ENCODE data around the gene NEURL2. TPM values are rescaled to one million over a fixed set of nuclear protein-coding genes. Genes with fewer than 3 reads are reported as not detected.
"Not testable (repeated sequence)": the region's sequence is repeated elsewhere in the genome, so short reads cannot be mapped to it uniquely, and the experiment has no call there.

Gene NEURL2
- total RNA-seq, 1 experiment from 2014 or later, result 3.3 TPM

DNA sequence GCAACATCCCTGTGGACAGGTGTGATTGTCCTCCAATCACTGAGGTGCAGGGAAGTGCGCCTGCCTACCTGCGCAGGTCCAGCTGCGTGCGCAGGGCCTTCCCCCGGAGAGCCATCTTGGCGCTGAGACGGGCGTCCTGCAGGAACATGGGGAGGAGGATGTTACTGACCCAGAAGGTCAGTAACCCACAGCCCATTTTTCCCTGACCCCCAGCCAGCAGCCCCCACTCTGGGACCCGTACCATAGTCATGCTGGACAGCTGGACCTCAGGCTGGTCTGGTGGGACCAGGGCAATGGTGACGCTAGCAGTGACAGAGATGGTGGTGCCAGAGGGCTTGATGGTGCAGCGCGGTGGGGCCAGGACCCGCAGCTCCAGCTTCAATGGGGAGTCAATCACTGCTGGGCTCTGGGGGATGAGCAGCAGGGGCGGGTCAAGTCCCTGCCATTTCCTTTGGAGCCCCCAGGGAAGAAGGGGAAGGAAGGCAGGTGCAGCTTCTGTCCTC is 11.2 kb upstream of the NEURL2 start:
- no peak for TF ChIP-seq CTCF (conservative IDR thresholded peaks at IDR 0.05; ENCODE audit: low read depth, low read length)
- Histone ChIP-seq H3K27ac (ENCODE audit: low read depth, low read length, poor library complexity, severe bottlenecking) (no peak overlapping the region), H3K9me3 (ENCODE audit: low read depth, low read length, poor library complexity, severe bottlenecking) (no peaks in the 10 kb centered on the region), H3K4me3 (ENCODE audit: low read depth, low read length, poor library complexity, severe bottlenecking) (no peak overlapping the region), H3K36me3 (ENCODE audit: insufficient read depth, low read length, poor library complexity, severe bottlenecking) (peaks cover 51% of the 10 kb centered on the region), H3K27me3 (replicated peaks; ENCODE audit: insufficient read depth, low read depth, low read length, poor library complexity) (no peaks in the 10 kb centered on the region), H3K4me1 (ENCODE audit: insufficient read depth, low read length, poor library complexity, severe bottlenecking) (no peaks in the 10 kb centered on the region)
- no peak for DNase-seq (ENCODE audit: low spot score)
- no TSS peak for BruUV-seq (replicated peaks)
- ChIA-PET CTCF (no interaction called here), POLR2A (ENCODE audit: low non-redundant PET) (no interaction called here)
- intact Hi-C loops (cut with micrococcal nuclease; ENCODE audit: unreplicated experiment), result no loop called here

GRCh38 chr20:45901332-45901731 is 10.3 kb upstream of the NEURL2 start:
- POLR2A ChIA-PET (ENCODE audit: low non-redundant PET); DNase-seq (ENCODE audit: low spot score); H3K9me3 ChIP-seq (ENCODE audit: low read depth, low read length, poor library complexity, severe bottlenecking); BruUV-seq (replicated peaks); H3K27ac ChIP-seq (ENCODE audit: low read depth, low read length, poor library complexity, severe bottlenecking); CTCF ChIA-PET; intact Hi-C loops (cut with micrococcal nuclease; ENCODE audit: unreplicated experiment); H3K27me3 ChIP-seq (replicated peaks; ENCODE audit: insufficient read depth, low read depth, low read length, poor library complexity); H3K4me3 ChIP-seq (ENCODE audit: low read depth, low read length, poor library complexity, severe bottlenecking); H3K4me1 ChIP-seq (ENCODE audit: insufficient read depth, low read length, poor library complexity, severe bottlenecking): not testable (repeated sequence)
- peaks cover 57% of the 10 kb centered on the region for H3K36me3 ChIP-seq (ENCODE audit: insufficient read depth, low read length, poor library complexity, severe bottlenecking)

DNA sequence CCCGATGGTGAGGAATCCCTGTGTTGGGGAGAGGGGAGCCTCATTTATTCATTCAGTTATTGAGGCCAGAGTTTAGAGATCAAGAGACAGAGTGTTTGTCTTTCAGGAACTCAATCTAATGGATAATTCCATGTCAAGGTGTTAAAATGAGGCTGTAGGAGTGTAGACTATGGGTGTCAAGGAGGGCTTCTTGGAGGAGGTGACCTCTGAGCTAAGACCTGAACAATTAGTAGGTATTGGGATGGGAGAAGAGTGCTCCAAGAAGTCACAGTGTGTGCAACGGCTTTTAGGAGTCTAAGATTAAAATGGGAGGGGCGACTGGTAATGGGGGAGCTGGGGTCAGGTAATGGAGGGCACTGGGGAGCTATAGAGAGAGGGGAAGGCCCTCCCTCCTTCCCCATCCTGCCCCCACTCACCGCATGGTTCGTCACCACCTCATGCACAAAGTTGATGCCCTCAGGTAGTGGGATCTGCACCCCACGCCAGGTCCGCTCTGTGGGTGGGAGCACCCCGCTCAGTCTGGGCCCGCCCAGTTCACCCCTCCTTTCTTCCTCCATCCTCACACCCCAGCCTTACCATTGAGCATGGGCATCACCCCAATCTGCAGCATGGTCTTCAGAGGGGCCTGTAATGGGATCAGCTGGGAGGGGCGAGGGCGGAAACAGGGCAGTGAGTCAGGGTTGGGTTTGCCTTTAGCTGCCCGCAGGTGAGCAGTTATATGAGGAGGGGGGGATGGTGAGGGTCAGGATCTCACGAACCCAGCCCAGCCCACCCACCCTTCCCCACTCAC is 8.2 kb upstream of the NEURL2 start:
- Histone ChIP-seq H3K4me3 (ENCODE audit: low read depth, low read length, poor library complexity, severe bottlenecking) (no peak overlapping the region), H3K4me1 (ENCODE audit: insufficient read depth, low read length, poor library complexity, severe bottlenecking) (no peaks in the 10 kb centered on the region), H3K9me3 (ENCODE audit: low read depth, low read length, poor library complexity, severe bottlenecking) (no peaks in the 10 kb centered on the region), H3K27me3 (replicated peaks; ENCODE audit: insufficient read depth, low read depth, low read length, poor library complexity) (no peaks in the 10 kb centered on the region), H3K36me3 (ENCODE audit: insufficient read depth, low read length, poor library complexity, severe bottlenecking) (peaks cover 42% of the 10 kb centered on the region), H3K27ac (ENCODE audit: low read depth, low read length, poor library complexity, severe bottlenecking) (no peak overlapping the region)
- TF ChIP-seq EZH2 (IDR thresholded peaks at IDR 0.05; ENCODE audit: borderline replicate concordance, low read depth, low read length, poor library complexity, severe bottlenecking), result no peak
- no peak for TF ChIP-seq CTCF (conservative IDR thresholded peaks at IDR 0.05; ENCODE audit: low read depth, low read length)
- ChIA-PET POLR2A (ENCODE audit: low non-redundant PET) (no interaction called here), CTCF (no interaction called here)
- intact Hi-C loops (cut with micrococcal nuclease; ENCODE audit: unreplicated experiment), result loop anchor here (10.0 kb wide), 1 partner anchor 66 kb away; no protein-coding TSS in a partner anchor
- no peak for DNase-seq (ENCODE audit: low spot score)
- BruUV-seq (replicated peaks), result TSS peak; percentile 15

DNA sequence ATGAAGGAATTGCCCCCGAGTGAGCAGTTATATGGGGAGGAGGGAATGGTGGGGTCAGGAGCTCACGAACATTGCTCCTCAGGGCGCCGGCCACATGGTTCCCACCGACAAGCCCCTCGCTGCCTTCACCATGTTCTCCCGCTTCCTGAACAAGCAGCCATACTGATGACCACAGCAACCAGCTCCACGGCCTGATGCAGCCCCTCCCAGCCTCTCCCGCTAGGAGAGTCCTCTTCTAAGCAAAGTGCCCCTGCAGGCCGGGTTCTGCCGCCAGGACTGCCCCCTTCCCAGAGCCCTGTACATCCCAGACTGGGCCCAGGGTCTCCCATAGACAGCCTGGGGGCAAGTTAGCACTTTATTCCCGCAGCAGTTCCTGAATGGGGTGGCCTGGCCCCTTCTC is 7.3 kb upstream of the NEURL2 start:
- intact Hi-C loops (cut with micrococcal nuclease; ENCODE audit: unreplicated experiment), result loop anchor here (10.0 kb wide), 1 partner anchor 67 kb away; no protein-coding TSS in a partner anchor
- ChIA-PET CTCF (no interaction called here), POLR2A (ENCODE audit: low non-redundant PET) (no interaction called here)
- Histone ChIP-seq H3K36me3 (ENCODE audit: insufficient read depth, low read length, poor library complexity, severe bottlenecking) (peaks cover 38% of the 10 kb centered on the region), H3K27ac (ENCODE audit: low read depth, low read length, poor library complexity, severe bottlenecking) (no peak overlapping the region), H3K27me3 (replicated peaks; ENCODE audit: insufficient read depth, low read depth, low read length, poor library complexity) (no peaks in the 10 kb centered on the region), H3K9me3 (ENCODE audit: low read depth, low read length, poor library complexity, severe bottlenecking) (no peaks in the 10 kb centered on the region), H3K4me3 (ENCODE audit: low read depth, low read length, poor library complexity, severe bottlenecking) (no peak overlapping the region), H3K4me1 (ENCODE audit: insufficient read depth, low read length, poor library complexity, severe bottlenecking) (no peaks in the 10 kb centered on the region)
- DNase-seq (ENCODE audit: low spot score), result no peak
- BruUV-seq (replicated peaks), result no TSS peak
- TF ChIP-seq CTCF (conservative IDR thresholded peaks at IDR 0.05; ENCODE audit: low read depth, low read length) (no peak), EZH2 (IDR thresholded peaks at IDR 0.05; ENCODE audit: borderline replicate concordance, low read depth, low read length, poor library complexity, severe bottlenecking) (no peak)

All from A673 (cell line).